Measurements from ENCODE around the gene DDA1.
A peak's percentile ranks its signal among the peaks of the same experiment; 100 is the strongest.

Gene DDA1

DNA sequence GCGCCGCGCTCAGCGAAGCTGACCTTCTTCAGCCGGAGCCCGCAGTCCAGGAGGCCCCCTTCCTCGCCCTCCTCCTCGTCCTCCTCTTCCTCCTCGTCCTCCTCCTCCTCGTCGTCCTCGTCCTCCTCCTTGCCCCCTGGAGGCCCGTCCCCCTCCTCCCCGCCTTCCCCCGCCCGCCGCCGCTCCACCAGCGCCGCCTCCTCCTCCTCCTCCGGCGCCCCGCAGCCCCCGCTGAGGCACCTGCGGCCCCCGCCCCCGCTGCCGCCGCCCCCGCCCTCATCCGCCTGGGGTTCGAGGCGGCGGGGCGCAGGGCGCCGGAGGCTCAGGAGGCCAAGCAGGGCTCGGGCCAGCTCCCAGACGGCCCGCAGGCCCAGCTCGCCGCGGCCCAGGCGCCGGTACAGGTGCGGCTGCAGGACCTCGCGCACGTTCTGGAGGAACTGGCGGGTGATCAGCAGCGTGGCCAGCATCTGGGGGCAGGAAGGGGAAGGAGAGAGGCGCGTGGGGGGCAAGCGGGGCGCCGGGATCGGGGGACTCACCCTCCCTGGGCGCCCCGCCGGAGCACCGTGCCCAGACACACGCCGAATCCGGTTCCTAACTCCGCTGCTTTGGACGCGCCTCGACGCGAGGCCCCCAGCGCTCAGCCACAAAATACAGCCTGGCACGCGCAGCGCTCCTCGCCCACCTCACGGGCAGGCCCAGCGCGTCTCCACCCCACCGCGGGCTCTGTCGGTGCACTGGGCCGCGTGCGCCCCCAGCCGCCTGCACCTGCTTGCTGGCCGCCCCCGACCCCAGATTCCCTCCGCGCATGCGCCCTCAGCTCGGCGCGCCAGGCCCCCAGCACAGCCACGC lies 19.4 kb downstream of the DDA1 start:
- DNase-seq (ENCODE audit: low read depth in 1 of 2, low spot score in 1 of 2), result peak in 1 of 2 donors; percentile 24

GRCh38 chr19:17329366-17330261 lies 20.3 kb downstream of the DDA1 start:
- DNase-seq (ENCODE audit: low read depth in 1 of 2, low spot score in 1 of 2), result no peak

DNA sequence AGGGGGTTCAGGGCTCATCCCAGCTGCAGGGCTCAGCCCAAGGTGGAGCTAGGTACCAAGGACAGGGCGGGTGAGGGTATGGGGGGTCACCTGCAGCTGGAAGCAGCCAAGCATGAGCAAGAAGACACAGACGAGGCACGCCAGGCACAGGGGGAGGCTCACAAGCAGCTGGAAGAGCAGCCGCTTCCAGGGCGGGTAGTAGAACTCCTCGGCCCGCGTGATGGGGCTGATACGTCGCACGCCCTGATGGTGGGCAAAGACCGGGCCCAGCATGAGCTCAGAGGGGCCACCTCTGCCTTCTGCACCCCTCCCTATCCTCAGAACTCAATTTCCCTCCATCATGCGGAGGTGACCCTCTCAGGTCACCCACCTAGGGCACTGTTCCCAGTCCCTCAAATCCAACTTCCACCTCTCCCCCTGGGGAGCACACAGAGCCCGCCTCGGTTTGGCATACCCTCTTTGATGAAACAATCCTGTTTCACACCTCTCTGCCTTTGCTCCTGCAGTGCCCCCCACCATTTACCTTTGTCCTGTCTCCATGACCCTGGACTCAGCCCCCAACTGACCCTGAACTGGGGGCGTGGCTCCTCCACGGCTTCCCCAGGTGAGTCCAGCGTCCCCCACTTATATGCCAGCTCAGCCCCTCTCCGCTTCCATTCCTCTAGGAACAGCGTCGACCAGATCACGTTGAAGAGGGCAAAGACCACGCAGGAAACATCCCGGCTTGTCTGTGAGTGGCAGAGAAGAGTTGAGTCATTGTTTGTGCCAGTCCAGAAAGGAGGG lies 21.1 kb downstream of the DDA1 start:
- no peak for DNase-seq (ENCODE audit: low read depth in 1 of 2, low spot score in 1 of 2)

DNA sequence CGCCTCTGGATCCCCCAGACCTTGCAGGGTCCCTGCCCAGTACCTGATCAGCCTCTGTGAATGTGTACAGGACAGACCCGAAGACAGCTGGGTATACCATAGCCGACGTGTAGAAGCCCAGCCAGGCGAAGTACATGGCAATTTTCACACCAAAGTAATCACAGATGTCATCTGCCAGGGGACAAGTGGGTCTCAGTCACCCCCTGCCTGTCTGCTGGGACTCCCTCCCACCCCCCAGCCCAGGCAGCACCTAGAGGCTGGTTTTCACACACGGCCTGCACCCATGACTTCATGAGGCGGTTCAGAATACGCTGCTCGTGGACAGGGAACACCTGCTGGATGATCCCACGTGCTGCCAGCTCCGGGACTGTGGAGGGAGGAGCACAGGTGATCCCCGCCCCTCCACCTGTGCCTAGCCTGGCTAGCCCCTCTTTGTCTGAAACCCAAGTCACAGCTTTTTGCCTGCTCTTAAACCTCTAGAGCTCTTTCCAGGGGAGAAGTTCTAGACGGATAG lies 21.7 kb downstream of the DDA1 start:
- no peak for DNase-seq (ENCODE audit: low read depth in 1 of 2, low spot score in 1 of 2)

- DNase-seq (ENCODE audit: low read depth in 1 of 2, low spot score in 1 of 2), result no peak
Measured at GRCh38 chr19:17332360-17332676, 23.0 kb downstream of the DDA1 start.

DNA sequence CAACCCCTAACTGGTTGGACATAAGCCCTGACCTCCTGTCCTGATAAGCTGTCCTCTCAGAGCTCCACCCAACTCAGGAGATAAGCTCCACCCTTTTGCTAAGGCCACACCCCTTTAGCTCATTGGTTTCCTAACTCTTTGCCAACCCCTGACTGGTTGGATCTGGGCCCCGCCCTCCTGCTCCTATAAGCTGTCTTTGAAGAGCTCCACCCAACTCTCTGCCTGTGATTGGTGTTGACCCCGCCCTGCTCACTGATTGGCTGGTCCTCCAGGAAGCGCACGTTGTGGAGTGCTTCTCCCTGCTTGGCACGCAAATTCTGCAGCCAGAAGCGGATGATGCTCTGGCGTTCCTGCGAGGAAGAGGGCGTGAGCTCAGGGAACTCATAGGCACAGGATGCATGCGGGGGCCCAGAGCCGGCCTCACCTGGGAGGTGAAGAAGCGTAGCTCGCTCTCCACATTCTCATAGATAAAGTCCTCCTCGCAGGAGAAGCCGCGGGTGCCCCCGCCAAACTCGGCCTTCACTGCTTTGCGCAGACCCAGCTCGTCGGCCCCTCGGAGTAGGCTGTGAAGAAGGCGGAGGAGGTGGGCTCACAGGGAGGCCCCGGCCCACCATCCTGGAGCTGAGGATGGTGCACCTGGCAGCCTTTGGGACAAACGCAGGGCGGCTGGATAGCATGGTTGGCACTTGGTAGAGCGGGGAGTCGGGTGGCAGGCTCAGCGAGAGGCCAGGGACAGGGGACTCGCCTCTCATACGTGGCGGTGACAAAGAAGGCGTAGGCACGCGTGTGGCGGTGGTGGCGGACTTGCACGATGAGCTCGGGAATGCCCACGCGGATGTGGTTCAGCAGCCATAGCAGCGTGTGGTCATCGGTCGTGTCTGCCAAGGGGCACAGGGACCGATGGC lies 23.6 kb downstream of the DDA1 start:
- no peak for DNase-seq (ENCODE audit: low read depth in 1 of 2, low spot score in 1 of 2)

- DNase-seq (ENCODE audit: low read depth in 1 of 2, low spot score in 1 of 2), result peak; percentile 49 to 51
Measured at GRCh38 chr19:17333611-17334413, 24.4 kb downstream of the DDA1 start.

DNA sequence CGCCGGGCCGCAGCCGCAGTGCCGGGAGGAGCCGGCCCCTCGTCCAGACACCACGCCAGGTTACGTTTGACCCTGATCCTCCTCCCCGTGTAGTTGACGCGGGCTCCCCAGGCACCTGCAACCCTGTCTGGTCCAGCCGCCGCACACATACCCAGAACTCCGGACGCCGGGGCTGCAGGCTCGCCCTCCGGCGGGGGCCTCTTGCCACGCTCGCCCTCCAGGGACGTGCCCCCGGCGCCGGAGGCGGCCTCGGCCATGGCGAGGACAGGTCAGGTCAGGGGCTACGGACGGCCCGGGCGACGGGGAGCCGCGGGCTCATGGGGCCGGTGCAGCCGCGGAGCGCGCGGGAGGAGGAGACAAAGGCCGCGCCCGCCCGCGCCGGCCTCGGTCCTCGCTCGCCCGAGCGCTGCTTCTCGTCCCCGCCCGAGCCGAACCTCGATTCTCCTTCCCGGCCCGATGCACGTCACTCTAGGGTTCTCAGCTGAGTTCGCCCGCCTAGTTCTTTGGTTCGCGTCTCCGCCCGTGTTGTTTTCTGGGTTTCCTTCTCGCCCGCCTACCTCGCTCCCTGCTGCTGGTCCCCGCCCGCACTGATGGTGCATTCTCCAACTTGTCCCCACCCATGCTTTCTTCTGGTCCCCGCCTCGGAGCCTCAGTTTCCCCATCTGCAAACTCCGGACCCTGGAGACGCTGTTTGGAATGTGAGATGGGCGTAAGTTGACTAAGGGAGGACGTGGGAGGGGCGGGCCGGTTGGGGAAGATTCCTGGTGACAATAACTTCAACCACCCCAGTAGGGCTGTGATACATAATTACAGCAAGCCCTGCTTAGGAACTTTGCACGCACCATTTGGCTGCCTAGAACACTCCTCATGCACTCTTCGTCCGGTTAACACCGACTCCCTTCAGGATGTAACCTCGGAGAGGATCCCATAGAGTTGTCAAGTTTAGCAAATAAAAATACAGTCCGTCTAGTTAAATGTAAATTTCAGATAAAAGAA lies 25.3 kb downstream of the DDA1 start, which contains the start of gene ANO8:
Gene ANO8 (minus strand): TSS at position 442 of the 996 bp plus-strand sequence. CDS start 185 bp downstream, at position 257.
- DNase-seq (ENCODE audit: low read depth in 1 of 2, low spot score in 1 of 2), result peak; percentile 87 to 97

GRCh38 chr19:17335575-17335974 lies 26.2 kb downstream of the DDA1 start:
- no peak for DNase-seq (ENCODE audit: low read depth in 1 of 2, low spot score in 1 of 2)

GRCh38 chr19:17336872-17337674 lies 27.7 kb downstream of the DDA1 start, which contains the start of gene GTPBP3:
TSS of gene GTPBP3 (plus strand) at chr19:17337553. CDS start at chr19:17337612, 59 bp downstream.
- peak; percentile 91 to 93 for DNase-seq (ENCODE audit: low read depth in 1 of 2, low spot score in 1 of 2)

GRCh38 chr19:17337675-17338432 lies 28.5 kb downstream of the DDA1 start:
- no peak for DNase-seq (ENCODE audit: low read depth in 1 of 2, low spot score in 1 of 2)

- DNase-seq (ENCODE audit: low read depth in 1 of 2, low spot score in 1 of 2), result no peak
Measured at GRCh38 chr19:17338433-17339078, 29.2 kb downstream of the DDA1 start.

DNA sequence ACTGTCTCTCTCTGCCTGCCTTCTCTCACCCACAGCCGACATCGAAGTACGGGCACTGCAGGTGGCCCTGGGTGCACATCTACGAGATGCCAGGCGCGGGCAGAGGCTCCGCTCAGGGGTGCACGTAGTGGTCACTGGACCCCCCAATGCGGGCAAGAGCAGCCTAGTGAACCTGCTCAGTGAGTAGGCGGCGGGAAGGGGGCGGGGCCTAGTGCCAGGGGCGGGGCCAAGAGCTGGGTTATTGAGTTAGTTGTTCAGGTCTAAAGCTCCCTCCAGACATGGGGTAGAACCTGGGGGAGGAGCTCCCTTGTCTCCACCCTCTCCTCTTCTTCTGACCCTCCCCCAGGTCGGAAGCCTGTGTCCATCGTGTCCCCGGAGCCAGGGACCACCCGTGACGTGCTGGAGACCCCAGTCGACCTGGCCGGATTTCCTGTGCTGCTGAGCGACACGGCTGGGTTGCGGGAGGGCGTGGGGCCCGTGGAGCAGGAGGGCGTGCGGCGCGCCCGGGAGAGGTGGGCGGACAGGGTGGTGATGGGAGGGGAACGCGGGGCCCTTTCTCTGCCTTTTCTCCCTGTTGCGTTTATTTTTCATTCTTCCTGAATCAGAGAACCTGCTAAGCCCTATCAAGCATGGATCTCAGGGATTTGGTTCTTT lies 29.9 kb downstream of the DDA1 start:
- peak in 1 of 2 donors; percentile 47 for DNase-seq (ENCODE audit: low read depth in 1 of 2, low spot score in 1 of 2)

GRCh38 chr19:17340302-17340870 lies 31.0 kb downstream of the DDA1 start:
- DNase-seq (ENCODE audit: low read depth in 1 of 2, low spot score in 1 of 2), result no peak

- DNase-seq (ENCODE audit: low read depth in 1 of 2, low spot score in 1 of 2), result no peak
Measured at GRCh38 chr19:17340871-17341357, 31.6 kb downstream of the DDA1 start.

Measured in stimulated activated CD4-positive, alpha-beta T cell treated with anti-CD3 and anti-CD28 coated beads, Interleukin-15, amount 100 ng/mL, for 1 hour (primary cell).